HUES6 (cell line): Measurements from ENCODE around the gene ADAM15.

Experiments used
- H3K27ac ChIP-seq: 2 replicates; pipeline ENCODE4 v1.7.0; 2013; ENCODE audit warnings: low read depth, mild to moderate bottlenecking, low read length, inconsistent platforms
- H3K27me3 ChIP-seq: 2 replicates; pipeline ENCODE4 v1.6.1; 2013; ENCODE audit warnings: low read length; ENCODE audit not compliant: control insufficient read depth, insufficient read depth
- H3K36me3 ChIP-seq: 2 replicates; pipeline ENCODE4 v1.6.1; 2013; ENCODE audit warnings: low read length; ENCODE audit not compliant: control insufficient read depth, insufficient read depth
- H3K4me1 ChIP-seq: 2 replicates; pipeline ENCODE4 v1.6.1; 2013; ENCODE audit warnings: low read length; ENCODE audit not compliant: control insufficient read depth, insufficient read depth
- H3K4me3 ChIP-seq: 2 replicates; pipeline ENCODE4 v1.5.1; 2013; ENCODE audit warnings: low read depth, low read length
- H3K9ac ChIP-seq: one replicate; pipeline ENCODE4 v1.6.1; 2013; ENCODE audit warnings: mild to moderate bottlenecking, low read length
- H3K9me3 ChIP-seq: 2 replicates; pipeline ENCODE4 v1.6.1; 2013; ENCODE audit warnings: low read depth, low read length; ENCODE audit not compliant: control insufficient read depth, insufficient read depth

The ADAM15 gene

DNA sequence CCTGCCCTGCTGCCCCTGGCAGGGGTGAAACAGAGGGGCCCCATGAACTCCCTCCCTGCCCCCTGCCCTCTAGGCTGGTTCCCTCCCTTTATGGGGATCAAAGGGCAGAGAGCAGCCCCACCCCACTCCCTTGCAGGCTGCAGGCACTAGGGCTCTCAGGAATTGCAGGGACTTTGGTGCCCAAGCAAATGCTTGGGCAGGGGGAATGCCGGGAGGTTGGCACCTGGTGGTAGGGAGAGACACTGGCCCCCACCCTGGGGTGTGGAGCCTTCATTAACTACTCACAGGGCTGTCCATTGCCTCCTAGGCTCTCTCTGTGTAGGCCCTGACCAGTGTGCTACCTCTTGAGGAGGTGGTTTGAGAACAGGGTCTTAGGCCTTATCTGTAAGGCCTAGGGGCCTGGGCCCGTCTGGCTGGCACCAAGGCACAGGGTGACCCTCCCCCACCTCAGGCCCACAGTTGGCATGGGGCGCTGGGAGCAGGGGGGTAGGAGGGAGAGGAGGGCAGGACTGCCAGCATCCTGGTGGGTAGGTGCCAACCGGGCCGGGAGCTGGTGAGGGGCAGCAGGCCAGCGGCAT is 43.8 kb upstream of the ADAM15 start:
- Histone ChIP-seq H3K4me1 (peaks cover 41% of the 10 kb centered on the region), H3K36me3 (no peaks in the 10 kb centered on the region), H3K9ac (no peak overlapping the region), H3K27me3 (no peaks in the 10 kb centered on the region), H3K27ac (no peak overlapping the region), H3K9me3 (no peaks in the 10 kb centered on the region), H3K4me3 (no peak overlapping the region)

- Histone ChIP-seq H3K36me3 (no peaks in the 10 kb centered on the region), H3K4me3 (peak overlapping the region; percentile 6; the same call in 1 of the 2 replicates), H3K9me3 (no peaks in the 10 kb centered on the region), H3K9ac (no peak overlapping the region), H3K27ac (no peak overlapping the region), H3K27me3 (no peaks in the 10 kb centered on the region), H3K4me1 (peaks cover 50% of the 10 kb centered on the region)
Measured at GRCh38 chr1:155008015-155008941, 42.8 kb upstream of the ADAM15 start.

DNA sequence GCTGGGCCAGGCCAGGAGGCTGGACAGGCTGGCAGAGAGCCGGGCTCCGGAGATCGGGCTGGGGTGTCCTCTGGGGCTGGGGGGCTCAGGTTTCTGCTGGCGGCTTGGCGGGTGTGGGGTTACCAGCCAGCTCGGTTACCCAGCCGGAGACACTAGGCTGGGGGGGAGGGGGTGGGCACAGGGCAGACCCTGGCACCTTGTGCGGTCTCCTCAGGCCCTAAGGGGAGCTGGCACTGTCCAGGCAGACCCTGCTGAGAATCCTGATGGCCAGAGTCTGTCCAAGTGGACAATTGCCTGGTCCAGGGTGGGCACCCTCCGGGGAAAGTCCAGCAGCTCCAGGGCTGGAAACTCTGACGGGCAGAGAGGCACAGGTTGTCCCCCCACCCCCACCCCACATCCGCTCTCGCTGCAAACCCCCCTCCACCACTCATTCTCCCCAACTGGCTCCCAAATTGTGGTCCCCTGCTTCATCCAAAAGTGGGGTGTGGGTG is 41.9 kb upstream of the ADAM15 start:
- Histone ChIP-seq H3K27ac (no peak overlapping the region), H3K9ac (no peak overlapping the region), H3K9me3 (no peaks in the 10 kb centered on the region), H3K4me1 (peaks cover 47% of the 10 kb centered on the region), H3K4me3 (no peak overlapping the region), H3K36me3 (peaks cover 6% of the 10 kb centered on the region), H3K27me3 (no peaks in the 10 kb centered on the region)

DNA sequence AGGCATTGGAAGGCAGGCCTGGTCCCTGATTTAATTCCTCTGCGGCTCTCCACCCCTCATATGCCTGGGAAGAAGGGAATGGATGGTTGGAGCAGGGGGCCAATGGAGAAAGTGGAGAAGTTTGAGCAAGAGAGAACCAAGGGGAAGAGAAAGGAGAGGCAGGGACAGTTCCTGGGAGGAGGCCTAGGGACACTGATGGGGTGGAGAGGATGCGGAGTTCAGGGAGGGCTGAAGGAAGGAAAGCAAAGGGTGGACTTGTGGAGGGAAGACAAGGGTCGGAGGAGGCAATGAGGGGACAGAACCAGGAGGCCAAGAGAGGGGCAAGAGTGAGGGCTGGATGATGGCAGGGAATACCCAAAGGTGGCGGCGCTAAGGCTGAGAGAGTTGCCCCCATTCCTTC is 41.4 kb upstream of the ADAM15 start:
- Histone ChIP-seq H3K27ac (no peak overlapping the region), H3K36me3 (peaks cover 11% of the 10 kb centered on the region), H3K4me3 (no peak overlapping the region), H3K27me3 (no peaks in the 10 kb centered on the region), H3K9ac (no peak overlapping the region), H3K4me1 (peaks cover 43% of the 10 kb centered on the region), H3K9me3 (no peaks in the 10 kb centered on the region)

GRCh38 chr1:155010211-155010918 is 40.8 kb upstream of the ADAM15 start:
- Histone ChIP-seq H3K27ac (no peak overlapping the region), H3K27me3 (no peaks in the 10 kb centered on the region), H3K9ac (no peak overlapping the region), H3K4me1 (peaks cover 39% of the 10 kb centered on the region), H3K36me3 (peaks cover 17% of the 10 kb centered on the region), H3K9me3 (no peaks in the 10 kb centered on the region), H3K4me3 (no peak overlapping the region)

DNA sequence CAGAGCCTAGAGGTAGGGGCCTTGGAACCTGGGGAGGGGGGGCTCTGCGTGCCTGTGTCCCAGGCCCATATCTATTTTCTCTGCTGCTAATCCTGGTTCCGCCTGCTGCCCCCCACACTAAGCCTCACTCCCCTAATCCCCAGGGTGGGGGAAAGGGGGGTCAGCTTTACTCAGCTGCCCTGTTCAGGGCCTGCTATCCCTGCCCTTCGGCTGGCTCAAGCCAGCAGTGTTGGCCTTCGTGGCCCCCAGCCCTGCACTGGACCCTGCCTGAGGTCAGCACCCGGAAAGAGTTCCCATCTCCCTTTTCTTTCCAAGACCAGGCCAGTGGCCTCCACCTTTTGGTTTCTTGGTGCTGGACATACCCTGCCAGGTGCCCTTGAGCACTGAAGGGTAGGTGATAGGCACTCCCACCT is 40.1 kb upstream of the ADAM15 start:
- Histone ChIP-seq H3K27me3 (no peaks in the 10 kb centered on the region), H3K9me3 (no peaks in the 10 kb centered on the region), H3K4me3 (no peak overlapping the region), H3K9ac (no peak overlapping the region), H3K4me1 (peaks cover 34% of the 10 kb centered on the region), H3K36me3 (peaks cover 22% of the 10 kb centered on the region), H3K27ac (no peak overlapping the region)

- H3K9ac ChIP-seq = no peak overlapping the region
- peaks cover 35% of the 10 kb centered on the region for H3K4me1 ChIP-seq
- H3K27ac ChIP-seq = no peak overlapping the region
- no peaks in the 10 kb centered on the region for H3K27me3 ChIP-seq
- peaks cover 27% of the 10 kb centered on the region for H3K36me3 ChIP-seq
- no peak overlapping the region for H3K4me3 ChIP-seq
- no peaks in the 10 kb centered on the region for H3K9me3 ChIP-seq
Measured at GRCh38 chr1:155011437-155012025, 39.6 kb upstream of the ADAM15 start.

- Histone ChIP-seq H3K36me3 (peaks cover 27% of the 10 kb centered on the region), H3K4me1 (peaks cover 39% of the 10 kb centered on the region), H3K27ac (no peak overlapping the region), H3K27me3 (no peaks in the 10 kb centered on the region), H3K4me3 (peak overlapping the region; percentile 31), H3K9ac (no peak overlapping the region), H3K9me3 (no peaks in the 10 kb centered on the region)
Measured at GRCh38 chr1:155012026-155012546, 39.0 kb upstream of the ADAM15 start.

GRCh38 chr1:155012776-155013602 is 38.1 kb upstream of the ADAM15 start:
- H3K4me1 ChIP-seq = peaks cover 42% of the 10 kb centered on the region
- H3K9ac ChIP-seq = no peak overlapping the region
- H3K4me3 ChIP-seq = no peak overlapping the region
- H3K27me3 ChIP-seq = no peaks in the 10 kb centered on the region
- H3K27ac ChIP-seq = no peak overlapping the region
- H3K36me3 ChIP-seq = peaks cover 27% of the 10 kb centered on the region
- H3K9me3 ChIP-seq = no peaks in the 10 kb centered on the region

- no peaks in the 10 kb centered on the region for H3K9me3 ChIP-seq
- no peaks in the 10 kb centered on the region for H3K27me3 ChIP-seq
- H3K4me3 ChIP-seq = no peak overlapping the region
- peaks cover 38% of the 10 kb centered on the region for H3K4me1 ChIP-seq
- no peak overlapping the region for H3K9ac ChIP-seq
- no peak overlapping the region for H3K27ac ChIP-seq
- H3K36me3 ChIP-seq = peaks cover 27% of the 10 kb centered on the region
Measured at GRCh38 chr1:155013632-155014031, 37.5 kb upstream of the ADAM15 start.
